GM12864 (cell line): ENCODE results near the gene FCN2.

Source experiments
- DNase-seq: peaks from one replicate; pipeline ENCODE4 v3.0.0-alpha.2; 2011; ENCODE audit warnings: low read depth
- H3K4me3 ChIP-seq: 2 replicates; pipeline ENCODE4 v1.5.1; 2011; ENCODE audit warnings: mild to moderate bottlenecking, low read depth, low read length, control low read depth
- CTCF ChIP-seq: IDR thresholded peaks from 2 replicates; pipeline ENCODE4 v1.5.1; 2011; ENCODE audit warnings: low read depth, mild to moderate bottlenecking, moderate library complexity, low read length, control low read depth, inconsistent platforms; ENCODE audit errors: missing control alignments

FCN2 gene

GRCh38 chr9:134835448-134835847 is 45.2 kb upstream of the FCN2 start:
- no peak overlapping the region for H3K4me3 ChIP-seq
- DNase-seq, result no peak
- no peak for TF ChIP-seq CTCF

- no peak for DNase-seq
- H3K4me3 ChIP-seq, result no peak overlapping the region
- no peak for TF ChIP-seq CTCF
These were observed 44.6 kb upstream of the FCN2 start for GRCh38 chr9:134835987-134836386.

GRCh38 chr9:134836406-134836970 is 44.1 kb upstream of the FCN2 start:
- no peak for TF ChIP-seq CTCF
- H3K4me3 ChIP-seq, result no peak overlapping the region
- no peak for DNase-seq

GRCh38 chr9:134837529-134837928 is 43.1 kb upstream of the FCN2 start:
- no peak for DNase-seq
- no peak overlapping the region for H3K4me3 ChIP-seq
- TF ChIP-seq CTCF, result no peak

- TF ChIP-seq CTCF, result no peak
- no peak for DNase-seq
- no peak overlapping the region for H3K4me3 ChIP-seq
These were observed 41.8 kb upstream of the FCN2 start for GRCh38 chr9:134838651-134839454.

- no peak for DNase-seq
- H3K4me3 ChIP-seq, result no peak overlapping the region
- TF ChIP-seq CTCF, result no peak
These were observed 41.0 kb upstream of the FCN2 start for GRCh38 chr9:134839455-134840125.
